GM12864 (cell line): ENCODE measurements around the gene VPS16.

Experiments used
- DNase-seq: peaks from one replicate; pipeline ENCODE4 v3.0.0-alpha.2; 2011; ENCODE audit warnings: low read depth
- H3K4me3 ChIP-seq: 2 replicates; pipeline ENCODE4 v1.5.1; 2011; ENCODE audit warnings: mild to moderate bottlenecking, low read depth, low read length, control low read depth
- CTCF ChIP-seq: IDR thresholded peaks from 2 replicates; pipeline ENCODE4 v1.5.1; 2011; ENCODE audit warnings: low read depth, mild to moderate bottlenecking, moderate library complexity, low read length, control low read depth, inconsistent platforms; ENCODE audit errors: missing control alignments

The VPS16 gene

GRCh38 chr20:2816583-2817340 is 23.8 kb upstream of the VPS16 start:
- TF ChIP-seq CTCF = no peak
- no peak for DNase-seq
- no peak overlapping the region for H3K4me3 ChIP-seq

GRCh38 chr20:2817341-2817726 is 23.2 kb upstream of the VPS16 start:
- H3K4me3 ChIP-seq = no peak overlapping the region
- no peak for TF ChIP-seq CTCF
- no peak for DNase-seq

- no peak overlapping the region for H3K4me3 ChIP-seq
- DNase-seq = no peak
- no peak for TF ChIP-seq CTCF
Observed at GRCh38 chr20:2817891-2818595, 22.5 kb upstream of the VPS16 start.

- no peak overlapping the region for H3K4me3 ChIP-seq
- no peak for DNase-seq
Observed at GRCh38 chr20:2820084-2820895, 20.3 kb upstream of the VPS16 start.

GRCh38 chr20:2820896-2821869 is 19.4 kb upstream of the VPS16 start:
- DNase-seq = no peak
- H3K4me3 ChIP-seq = no peak overlapping the region
- TF ChIP-seq CTCF = no peak

More at GRCh38 chr20:2820084-2820895, 20.3 kb upstream of the VPS16 start:
- no peak for TF ChIP-seq CTCF

GRCh38 chr20:2822073-2822472 is 18.5 kb upstream of the VPS16 start:
- no peak for DNase-seq
- H3K4me3 ChIP-seq = no peak overlapping the region
- TF ChIP-seq CTCF = no peak
